ENCODE results near the gene CC2D2A.

- TF ChIP-seq ZNF329 (CRISPR knock-in tag; IDR thresholded peaks at IDR 0.05; ENCODE audit: low read depth) (no peak), THAP9 (CRISPR knock-in tag; IDR thresholded peaks at IDR 0.05; ENCODE audit: borderline replicate concordance) (no peak), MAZ (IDR thresholded peaks at IDR 0.05; ENCODE audit: borderline replicate concordance, low read depth, low read length) (no peak), MAZ (CRISPR knock-in tag; IDR thresholded peaks at IDR 0.05; ENCODE audit: low read depth) (no peak), CTCF (CRISPR knock-in tag; IDR thresholded peaks at IDR 0.05) (no peak), ZBTB25 (CRISPR knock-in tag; IDR thresholded peaks at IDR 0.05) (no peak), NR2C2 (CRISPR knock-in tag; IDR thresholded peaks at IDR 0.05; ENCODE audit: borderline replicate concordance) (no peak)
Measured at GRCh38 chr4:15434676-15435075, 35.0 kb upstream of the CC2D2A start.
